HG02759 (cell line): ENCODE data around the gene ZNF664.

ENCODE experiments used
- ATAC-seq: cut with Tn5 transposase; IDR thresholded peaks from one replicate; pipeline ENCODE4 v1.9.1; 2021; ENCODE audit warnings: mild to moderate bottlenecking, moderate library complexity; ENCODE audit not compliant: unreplicated experiment

Gene ZNF664

DNA sequence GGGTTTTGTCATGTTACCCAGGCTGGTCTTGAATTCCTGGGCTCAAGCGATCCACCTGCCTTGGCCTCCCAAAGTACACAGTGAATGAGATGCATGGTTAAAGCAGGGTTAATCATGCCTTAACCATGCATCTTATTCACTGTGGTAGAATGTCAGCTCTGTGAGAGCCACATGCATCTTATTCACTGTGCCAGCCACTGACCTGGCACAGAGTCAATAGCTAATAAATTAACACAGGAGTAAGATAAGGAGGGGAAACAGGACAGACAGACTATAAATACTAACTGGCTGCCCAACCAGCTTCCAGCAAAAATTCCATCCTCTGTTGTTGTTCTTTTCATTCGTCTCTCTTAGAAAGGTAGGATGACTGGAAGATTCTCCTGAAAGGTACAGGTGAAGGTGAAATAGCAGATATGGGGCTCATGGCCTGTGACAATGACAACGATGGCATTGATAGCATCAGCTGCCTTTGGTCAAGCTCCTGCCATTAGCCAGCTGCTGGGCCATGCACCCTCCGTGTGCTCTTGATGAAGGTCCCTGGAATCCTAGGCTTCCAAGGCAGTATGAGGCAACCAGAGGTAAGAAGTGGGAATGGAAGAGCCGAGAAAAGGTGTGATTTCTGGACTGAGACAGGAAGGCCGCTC lies 76.6 kb downstream of the ZNF664 start:
- no peak for ATAC-seq

GRCh38 chr12:124053851-124054250 lies 80.8 kb downstream of the ZNF664 start:
- no peak for ATAC-seq

GRCh38 chr12:124055066-124055465 lies 82.1 kb downstream of the ZNF664 start:
- no peak for ATAC-seq

DNA sequence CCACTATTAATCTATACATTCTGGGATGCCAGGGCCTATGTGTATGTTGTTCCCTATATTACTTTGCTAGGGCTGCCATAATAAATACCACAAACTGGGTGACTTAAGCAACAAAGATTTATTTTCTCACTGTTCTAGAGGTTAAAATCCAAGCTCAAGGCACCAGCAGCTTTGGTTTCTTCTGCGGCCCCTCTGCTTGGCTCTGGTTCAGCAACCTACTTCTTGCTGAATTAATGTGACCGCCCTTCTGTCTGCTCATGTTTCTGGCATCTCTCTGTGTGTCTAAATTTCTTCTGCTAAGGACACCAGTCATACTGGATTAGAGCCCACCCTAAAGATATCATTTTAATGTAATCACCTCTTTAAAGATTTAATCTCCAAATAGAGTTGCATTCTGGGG lies 84.7 kb downstream of the ZNF664 start:
- no peak for ATAC-seq

- ATAC-seq = no peak
Observed at GRCh38 chr12:124059752-124060151, 86.7 kb downstream of the ZNF664 start.
